GM18870 (cell line): ENCODE data around the gene CREBBP.

Experiments
- ATAC-seq: cut with Tn5 transposase; IDR thresholded peaks from one replicate; pipeline ENCODE4 v1.9.1; 2021; ENCODE audit warnings: moderate library complexity; ENCODE audit not compliant: unreplicated experiment

Gene CREBBP

GRCh38 chr16:3879887-3880564, 487 bp downstream of the CREBBP start:
- no peak for ATAC-seq

- no peak for ATAC-seq
These were observed 1.1 kb downstream of the CREBBP start for GRCh38 chr16:3879258-3879886.

- ATAC-seq = no peak
These were observed 1.9 kb downstream of the CREBBP start for GRCh38 chr16:3878610-3879009.

DNA sequence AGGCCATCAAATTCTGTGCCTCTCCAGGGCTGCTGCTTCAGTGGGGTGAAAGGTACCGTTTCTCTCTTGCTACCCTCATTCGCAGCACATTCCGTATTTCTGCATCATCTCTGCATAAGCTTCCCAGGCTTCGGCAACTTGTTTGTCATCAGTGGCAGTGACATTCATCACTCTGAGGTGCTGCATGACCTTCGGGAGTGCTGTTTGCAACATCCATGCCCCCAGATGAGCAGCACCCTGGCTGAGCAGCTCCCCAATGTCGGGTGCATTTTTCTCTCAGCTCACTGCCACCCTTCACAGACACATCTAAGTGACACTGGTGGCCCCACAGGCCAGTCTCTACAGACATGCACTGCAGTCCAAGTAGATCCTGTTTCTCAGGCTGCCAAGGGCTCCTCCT, 3.8 kb downstream of the CREBBP start:
- no peak for ATAC-seq

DNA sequence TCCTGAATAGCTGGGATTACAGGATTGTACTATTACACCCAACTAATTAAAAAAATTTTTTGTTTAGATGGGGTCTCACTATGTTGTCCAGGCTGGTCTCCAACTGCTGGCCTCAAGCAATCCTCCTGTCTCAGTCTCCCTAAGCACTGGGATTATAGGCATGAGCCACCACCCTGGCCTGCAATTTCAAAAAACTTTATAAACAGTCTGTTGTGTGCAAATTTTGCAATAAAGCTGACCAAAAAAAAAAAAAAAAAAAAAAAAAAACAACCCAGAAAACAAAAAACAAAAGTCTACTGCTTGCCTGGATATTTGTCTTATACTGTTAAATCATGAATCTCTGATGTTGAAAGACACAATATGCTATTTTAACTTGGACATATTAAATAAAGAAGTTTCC, 4.4 kb downstream of the CREBBP start:
- no peak for ATAC-seq

- no peak for ATAC-seq
These were observed 5.5 kb downstream of the CREBBP start for GRCh38 chr16:3874794-3875692.

GRCh38 chr16:3874242-3874641, 6.3 kb downstream of the CREBBP start:
- ATAC-seq = no peak

DNA sequence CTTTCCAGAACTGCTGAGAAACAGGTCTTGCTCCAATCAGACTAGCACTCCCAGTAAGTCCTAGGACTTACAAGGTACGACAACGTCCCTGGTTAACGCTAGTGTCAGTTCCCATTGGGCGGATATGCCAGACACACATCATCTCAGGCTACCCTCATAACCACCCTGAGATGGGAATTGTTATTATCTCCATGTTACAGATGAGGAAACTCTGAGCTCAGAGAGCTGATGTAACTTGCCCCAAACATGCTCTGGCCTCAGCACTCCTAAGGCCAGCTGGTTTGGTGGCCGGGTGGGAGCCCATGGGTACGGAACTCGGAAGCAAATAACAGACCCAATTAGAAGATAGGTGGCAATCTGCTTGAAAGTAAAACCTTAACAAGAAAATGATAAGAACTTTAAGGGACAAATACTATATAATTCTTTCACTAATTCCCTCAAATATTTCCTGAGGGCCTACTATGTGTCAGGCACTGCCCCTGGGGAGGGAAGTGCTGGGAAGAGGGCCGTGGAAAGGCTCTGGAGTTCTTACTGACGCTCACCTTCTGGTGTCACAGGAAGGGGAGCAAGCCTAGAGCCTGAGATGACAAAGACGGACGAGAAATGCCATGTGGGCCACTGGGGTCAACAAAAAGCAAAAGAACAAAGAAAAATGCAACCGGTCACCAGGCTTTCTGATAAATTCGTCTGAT, 6.9 kb downstream of the CREBBP start:
- no peak for ATAC-seq

GRCh38 chr16:3872216-3872895, 8.2 kb downstream of the CREBBP start:
- no peak for ATAC-seq

GRCh38 chr16:3868967-3869366, 11.5 kb downstream of the CREBBP start:
- no peak for ATAC-seq

DNA sequence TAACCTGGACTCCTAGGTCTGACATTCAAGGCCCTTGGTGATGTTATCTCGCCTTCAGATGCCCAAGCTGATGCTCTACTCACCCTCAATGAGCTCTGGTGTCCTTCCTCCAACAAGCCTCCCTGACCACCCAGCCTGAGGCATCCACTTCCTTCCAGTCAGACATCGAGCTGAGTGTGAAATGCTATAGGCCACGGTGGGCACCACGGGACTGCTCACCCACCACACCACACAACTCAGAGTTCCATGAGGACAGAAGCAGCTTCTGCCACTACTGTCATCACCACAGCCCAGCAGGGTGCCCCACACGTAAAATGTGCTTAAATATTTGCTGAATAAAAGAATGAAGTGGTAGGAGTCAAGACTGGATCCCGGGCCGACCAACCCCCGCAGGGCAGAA, 12.0 kb downstream of the CREBBP start:
- no peak for ATAC-seq

GRCh38 chr16:3866703-3867431, 13.6 kb downstream of the CREBBP start:
- no peak for ATAC-seq

DNA sequence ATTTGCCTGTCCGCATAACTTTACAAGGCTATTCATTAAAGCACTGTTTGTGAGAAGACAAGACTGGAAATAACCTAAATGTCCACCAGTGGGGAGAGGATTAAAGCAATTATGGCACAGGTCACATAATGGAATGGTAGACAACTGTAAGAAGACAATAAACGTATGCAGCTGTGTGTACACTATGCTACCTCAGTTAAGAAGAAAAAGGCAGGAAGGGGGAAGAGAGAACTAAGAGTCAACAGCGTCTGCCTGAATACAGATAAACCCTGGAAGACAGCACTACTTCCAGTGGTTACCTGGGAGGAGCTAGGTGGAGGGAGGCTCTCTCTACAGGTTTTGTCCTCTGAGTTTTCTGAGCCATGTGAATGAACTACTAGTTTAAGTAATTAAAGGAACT, 15.3 kb downstream of the CREBBP start:
- no peak for ATAC-seq

DNA sequence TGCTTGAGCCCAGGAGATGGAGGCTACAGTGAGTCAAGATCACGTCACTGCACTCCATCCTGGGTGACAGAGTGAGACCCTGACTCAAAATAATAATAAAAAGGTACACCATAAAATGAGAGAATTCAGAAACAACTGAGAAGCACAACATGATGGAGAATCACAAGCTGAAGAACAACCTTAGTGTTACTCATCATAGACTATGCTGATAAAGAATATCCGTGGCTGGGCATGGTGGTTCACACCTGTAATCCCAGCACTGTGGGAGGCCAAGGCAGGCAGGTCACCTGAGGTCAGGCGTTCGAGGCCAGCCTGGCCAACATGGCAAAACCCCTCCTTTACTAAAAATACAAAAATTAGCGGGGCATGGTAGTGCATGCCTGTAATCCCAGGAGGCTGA, 16.0 kb downstream of the CREBBP start:
- no peak for ATAC-seq

DNA sequence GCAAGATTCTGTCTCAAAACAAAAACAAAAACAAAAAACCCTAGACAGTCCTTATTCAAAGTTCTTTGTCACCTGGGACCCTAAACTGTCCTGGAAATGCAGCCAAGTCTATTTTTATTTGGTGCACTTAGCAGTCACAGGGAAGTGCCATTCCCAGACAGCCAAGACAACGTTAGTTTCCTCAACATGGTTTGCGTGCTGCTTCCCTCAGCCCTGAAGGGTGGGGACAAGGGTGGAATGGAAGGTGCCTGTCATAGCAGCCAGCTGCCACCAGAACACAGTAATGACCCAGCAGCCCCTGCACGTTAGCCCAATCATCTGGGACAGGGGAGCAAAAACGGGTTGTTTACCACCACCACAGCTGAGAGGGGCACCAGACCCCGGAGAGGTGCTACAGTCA, 16.9 kb downstream of the CREBBP start:
- no peak for ATAC-seq

DNA sequence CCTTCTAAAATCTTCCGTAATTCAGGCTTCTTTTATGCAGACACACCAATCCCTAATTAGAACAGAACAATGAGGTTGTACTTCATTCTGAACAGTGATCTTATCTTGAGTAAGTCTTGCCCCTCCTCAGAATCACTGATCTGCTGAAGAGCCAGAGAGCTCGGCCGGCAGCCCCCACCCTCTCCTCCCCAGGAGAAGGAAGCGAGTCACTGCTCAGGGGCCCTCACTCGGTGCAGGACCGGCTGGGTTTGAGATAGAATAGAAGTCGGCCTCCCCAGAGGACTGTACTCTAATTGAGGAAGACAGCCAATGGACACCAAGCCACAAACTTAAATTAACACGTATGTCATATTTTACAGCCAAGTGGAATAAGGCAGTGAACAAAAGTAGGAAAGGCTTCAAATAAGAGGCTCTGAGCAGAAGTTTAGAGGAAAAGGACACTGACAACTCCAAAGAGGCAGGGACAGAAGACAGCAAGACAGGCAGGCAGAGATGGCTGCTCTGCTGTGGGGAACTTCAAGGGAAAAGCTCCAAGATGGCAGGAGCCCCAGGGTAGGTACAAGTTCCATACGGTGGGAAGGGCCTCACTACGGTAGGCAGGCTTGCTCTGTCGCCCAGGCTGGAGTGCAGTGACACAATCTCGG, 18.6 kb downstream of the CREBBP start:
- no peak for ATAC-seq

DNA sequence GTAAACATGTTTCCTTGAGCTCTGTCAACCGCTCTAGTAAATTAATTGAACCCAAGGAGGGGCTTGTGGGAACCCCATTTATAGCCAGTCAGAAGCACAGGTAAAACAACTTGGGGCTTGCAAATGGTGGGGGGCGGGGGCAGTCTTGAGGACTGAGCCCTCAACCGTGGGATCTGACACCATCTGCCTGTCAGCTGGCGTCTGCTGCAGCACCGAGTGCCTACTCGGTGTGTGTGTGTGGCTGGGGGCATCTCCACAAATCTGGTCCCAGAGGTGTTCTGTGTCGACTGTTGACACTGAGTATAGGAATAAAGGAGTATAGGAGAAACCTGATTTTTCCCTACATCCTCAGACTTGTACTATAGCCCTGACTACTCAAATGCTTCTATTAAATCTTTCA, 20.6 kb downstream of the CREBBP start:
- ATAC-seq = no peak

GRCh38 chr16:3858801-3859200, 21.7 kb downstream of the CREBBP start:
- no peak for ATAC-seq

DNA sequence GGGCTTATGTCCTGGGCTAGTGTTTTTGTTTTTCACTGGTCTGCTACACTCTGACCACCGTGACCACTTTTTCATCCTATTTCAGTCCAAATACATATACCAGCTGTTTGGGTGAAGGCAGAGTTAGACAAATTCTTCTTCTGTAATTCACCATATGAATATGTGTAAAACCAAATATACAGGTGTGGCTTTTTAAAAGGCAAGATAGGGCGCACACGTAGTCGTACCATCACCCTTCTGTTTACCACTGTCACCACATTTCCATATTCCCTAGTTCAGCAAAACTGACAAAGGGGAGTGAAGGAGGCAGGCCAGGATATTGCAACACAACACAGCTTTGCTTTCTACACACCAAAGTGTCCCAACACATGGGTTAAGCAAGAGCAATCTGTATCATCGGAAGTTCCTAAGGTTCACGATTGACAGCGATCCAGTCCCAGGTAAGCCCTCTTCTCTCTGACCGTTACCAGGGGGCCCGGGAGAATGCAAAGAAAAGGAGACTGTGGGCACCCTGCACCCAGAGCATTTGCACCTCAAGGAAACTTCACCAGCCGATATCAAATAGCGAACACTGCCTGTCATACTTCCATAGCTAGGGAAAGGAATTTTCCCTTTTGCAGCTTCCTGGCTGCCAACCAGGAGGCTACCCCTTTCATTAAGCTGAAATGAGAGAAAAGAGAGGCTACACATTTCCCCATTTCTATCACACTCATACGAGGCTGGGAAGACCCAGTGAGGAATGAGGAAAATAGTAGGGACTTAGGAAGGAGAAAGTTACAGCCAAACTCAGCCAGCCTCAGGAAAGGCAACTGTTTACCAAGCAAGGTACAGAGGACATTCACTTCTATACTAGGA, 23.1 kb downstream of the CREBBP start:
- ATAC-seq = peak; percentile 36
